NCI-H748 treated with DMSO at 0.1 percent for 48 hours (cell line): ENCODE data around the gene SEC24C.
"Not testable (repeated sequence)": the region's sequence is repeated elsewhere in the genome, so short reads cannot be mapped to it uniquely, and the experiment has no call there.

Source experiments
- DNase-seq: peaks from one replicate; lab custom pipeline; 2025; lab: John Stamatoyannopoulos, UW

Gene SEC24C

DNA sequence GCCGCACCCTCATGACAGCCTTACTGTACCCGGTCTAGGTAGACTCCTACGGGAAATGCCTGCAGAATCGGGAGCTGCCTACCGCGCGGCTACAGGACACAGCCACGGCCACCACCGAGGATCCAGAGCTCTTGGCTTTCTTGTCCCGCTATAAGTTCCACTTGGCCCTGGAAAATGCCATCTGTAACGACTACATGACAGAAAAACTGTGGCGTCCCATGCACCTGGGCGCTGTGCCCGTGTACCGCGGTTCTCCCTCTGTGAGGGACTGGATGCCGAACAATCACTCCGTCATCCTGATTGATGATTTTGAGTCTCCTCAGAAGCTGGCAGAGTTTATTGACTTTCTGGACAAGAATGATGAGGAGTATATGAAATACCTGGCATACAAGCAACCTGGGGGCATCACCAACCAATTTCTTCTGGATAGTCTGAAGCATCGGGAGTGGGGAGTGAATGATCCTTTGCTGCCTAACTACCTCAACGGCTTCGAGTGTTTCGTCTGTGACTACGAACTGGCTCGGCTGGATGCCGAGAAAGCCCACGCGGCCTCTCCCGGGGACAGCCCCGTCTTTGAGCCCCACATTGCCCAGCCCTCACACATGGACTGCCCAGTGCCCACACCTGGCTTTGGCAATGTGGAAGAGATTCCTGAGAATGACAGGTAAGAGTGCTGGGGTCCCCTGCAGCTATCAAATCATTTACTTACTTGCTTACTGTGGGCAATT lies 29.1 kb downstream of the SEC24C start:
- DNase-seq, result no peak

DNA sequence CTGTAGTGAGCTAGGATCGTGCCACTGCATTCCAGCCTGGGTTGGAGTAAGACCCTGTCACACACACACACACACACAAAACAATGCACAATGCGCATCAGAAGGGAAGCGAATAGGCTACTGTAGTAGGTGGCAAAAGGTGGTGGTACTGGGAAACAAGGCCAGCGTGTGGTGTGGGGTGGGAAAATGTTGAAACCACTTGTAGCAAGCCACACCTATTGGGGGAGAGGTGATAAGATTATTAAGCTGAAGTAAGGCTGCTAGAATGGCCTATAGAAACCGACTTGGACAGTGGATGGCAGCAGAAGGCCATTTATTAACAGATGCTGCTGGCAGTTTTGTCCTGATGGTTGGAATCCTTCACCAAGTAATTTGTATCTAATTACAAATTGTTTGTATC lies 30.5 kb downstream of the SEC24C start:
- DNase-seq, result no peak

DNA sequence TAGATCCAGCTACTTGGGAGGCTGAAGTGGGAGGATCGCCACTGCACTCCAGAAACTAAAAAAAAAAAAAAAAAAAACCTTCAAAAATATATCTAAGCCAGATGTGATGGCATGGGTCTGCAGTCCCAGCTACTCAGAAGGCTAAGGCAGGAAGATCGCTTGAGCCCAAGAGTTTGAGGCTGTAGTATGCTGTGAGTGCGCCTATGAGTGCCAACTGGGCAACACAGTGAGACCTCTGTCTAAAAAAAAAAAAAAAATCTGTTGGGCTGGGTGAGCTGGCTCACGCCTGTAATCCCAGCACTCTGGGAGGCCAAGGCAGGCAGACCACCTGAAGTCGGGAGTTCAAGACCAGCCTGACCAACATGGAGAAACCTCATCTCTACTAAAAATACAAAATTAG lies 34.8 kb downstream of the SEC24C start:
- DNase-seq, result no peak

DNA sequence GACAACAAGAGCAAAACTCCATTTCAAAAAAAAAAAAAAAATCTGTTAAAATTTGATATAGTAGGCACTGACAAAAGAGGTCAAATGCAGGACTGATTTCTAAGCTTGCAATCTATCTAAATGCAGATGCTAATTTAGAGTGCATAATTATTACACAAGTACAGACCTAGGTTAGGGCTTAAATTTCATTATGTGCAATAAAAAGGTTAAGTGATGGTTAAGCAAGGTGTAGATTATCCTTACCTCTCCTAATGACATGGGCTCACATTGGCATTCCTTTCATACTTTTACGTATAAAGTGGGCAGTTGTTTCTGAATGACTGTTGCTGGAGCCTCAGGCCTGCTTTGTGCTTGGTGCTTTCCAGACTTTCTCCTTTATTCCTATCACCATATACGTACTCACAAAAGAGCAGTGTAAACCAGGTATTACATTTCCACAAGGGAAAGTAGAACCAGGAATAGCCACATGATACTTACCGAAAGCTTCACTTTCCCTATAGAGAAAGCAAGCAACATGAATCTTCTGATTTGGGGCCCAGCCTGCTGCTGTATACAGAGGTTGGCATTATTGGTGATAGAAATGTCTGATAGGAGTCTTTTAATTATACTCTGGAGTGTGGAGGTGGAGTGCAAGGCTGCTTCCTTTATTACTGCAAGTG lies 35.5 kb downstream of the SEC24C start:
- DNase-seq, result no peak

DNA sequence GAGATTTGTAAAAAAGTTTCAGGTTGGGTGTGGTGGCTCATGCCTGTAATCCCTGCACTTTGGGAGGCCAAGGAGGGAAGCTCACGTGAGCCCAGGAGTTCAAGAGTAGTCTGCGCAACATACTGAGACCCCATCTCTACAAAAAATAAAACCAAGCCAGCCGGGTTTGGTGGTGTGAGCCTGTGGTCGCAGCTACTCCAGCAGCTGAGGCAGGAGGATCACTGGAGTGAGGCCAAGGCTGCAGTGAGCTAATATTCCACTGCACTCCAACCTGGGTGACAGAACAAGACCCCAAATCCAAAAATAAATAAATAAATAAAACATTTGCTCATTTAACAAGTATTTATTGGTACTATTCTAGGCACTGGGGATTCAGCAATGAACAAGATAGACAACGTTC lies 36.1 kb downstream of the SEC24C start:
- no peak for DNase-seq

DNA sequence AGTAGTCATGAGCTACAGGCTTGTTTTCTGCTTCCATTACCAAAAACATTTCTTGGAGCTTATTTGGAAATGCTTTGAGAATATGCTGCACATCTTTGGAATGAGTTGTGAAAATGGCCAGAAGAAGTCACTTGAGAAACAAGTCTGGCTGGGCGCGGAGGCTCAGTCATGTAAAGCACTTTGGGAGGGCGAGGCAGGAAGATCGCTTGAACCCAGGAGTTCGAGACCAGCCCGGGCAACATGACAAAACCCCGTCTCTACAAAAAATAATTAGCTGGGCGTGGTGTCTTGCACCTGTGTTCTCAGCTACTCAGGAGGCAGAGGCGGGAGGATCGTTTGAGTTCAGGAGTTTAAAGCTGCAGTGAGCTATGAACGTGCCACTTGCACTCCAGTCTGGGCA lies 36.8 kb downstream of the SEC24C start:
- DNase-seq, result no peak

DNA sequence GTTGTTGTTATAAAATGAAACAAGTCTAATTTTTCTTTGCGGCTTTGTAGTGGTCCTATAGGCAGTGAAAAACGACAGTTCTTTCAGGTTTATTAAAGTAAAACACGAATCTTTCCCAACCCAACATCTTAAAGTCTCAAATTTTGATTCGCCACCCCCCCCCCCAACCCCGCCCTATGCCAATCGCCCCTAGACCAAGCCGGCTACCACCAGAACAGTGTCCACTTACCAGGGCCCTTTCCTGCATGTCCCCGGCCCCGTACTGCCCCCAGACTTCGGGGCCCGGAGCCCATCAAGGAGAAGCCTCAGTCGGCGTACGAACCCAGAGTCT lies 37.3 kb downstream of the SEC24C start:
- no peak for DNase-seq

DNA sequence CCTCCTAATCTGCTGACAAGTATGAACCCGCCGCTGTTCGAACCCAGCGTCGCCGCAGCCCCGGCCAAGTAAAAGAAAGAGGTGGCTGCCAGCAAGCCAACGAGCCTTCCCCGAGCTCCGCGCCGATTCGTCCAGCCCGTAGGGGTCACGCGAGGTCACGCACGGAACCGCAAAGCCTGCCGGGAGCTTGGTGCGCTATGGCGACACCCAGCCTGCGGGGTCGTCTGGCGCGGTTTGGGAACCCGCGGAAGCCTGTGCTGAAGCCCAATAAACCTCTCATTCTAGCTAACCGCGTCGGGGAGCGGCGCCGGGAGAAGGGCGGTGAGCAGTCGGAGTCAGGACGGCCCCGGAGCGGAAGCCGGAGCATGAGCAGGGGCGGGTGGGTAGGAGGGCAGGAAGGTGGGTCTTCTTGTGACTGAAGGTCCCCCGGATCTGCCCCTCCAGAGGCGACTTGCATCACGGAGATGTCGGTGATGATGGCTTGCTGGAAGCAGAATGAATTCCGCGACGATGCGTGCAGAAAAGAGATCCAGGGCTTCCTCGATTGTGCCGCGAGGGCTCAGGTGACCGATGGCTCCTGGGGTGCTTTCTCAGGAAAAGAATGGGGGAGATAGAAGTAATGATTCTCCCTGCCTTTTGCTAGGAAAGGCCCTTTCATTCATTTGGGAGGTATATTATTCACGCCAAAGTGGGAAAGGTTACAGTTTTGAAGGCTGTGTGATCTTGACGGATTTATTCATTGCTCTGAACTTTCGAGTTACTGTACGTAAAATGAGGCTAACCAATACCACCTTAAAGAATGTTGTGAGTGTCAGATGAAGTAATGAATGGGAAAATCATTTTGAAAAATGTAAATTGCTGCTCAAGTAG lies 37.9 kb downstream of the SEC24C start, which contains the start of gene CHCHD1:
Gene CHCHD1, plus strand, starts transcription at position 170 of the 870 bp plus-strand sequence. Its CDS starts 28 bp downstream, at position 198.
- peak; percentile 23 for DNase-seq

DNA sequence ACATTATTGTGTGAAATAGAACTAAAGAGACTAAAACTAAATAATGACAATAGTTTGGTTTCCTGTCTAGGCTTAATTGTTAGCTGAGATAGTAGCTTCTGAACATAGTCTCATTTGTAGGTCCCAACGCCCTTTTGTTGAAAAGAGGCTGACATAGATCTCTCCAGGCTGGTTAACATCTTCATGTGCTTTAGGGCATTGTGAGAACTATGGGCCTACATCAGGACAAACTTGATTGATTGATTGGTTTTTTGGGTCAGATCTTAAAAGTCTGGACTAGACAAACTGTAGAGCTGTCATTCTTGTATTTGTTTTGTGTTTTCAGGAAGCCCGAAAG lies 38.5 kb downstream of the SEC24C start:
- no peak for DNase-seq

DNA sequence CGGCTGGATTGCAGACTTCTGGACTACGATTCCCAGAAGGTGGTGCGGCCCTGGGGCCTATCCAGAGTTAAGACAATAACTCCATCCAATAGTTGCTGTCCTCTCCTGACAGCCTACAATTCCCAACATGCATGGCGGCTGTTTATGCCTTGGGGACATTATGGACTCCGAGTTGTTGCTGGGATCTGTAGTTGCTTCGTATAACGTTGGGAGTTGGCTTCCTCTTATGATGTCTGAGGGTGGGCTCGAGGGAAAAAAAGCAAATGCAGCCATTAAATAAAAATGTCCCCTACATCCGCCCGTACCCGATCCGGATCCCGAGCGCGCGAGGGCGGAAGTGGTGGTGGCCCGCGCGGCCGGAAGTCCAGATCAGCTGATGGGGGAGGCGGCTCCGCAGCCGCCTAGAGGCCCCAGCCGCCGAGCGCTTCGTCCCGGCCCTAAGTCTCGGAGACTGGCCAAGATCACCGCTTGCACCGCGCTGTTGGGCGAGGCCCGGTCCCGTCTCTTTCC lies 41.1 kb downstream of the SEC24C start, which contains the start of gene ZSWIM8:
Gene ZSWIM8, plus strand, starts transcription at position 396 of the 510 bp plus-strand sequence. CDS start 273 bp downstream, outside the sequence.
- DNase-seq, result peak; percentile 64

DNA sequence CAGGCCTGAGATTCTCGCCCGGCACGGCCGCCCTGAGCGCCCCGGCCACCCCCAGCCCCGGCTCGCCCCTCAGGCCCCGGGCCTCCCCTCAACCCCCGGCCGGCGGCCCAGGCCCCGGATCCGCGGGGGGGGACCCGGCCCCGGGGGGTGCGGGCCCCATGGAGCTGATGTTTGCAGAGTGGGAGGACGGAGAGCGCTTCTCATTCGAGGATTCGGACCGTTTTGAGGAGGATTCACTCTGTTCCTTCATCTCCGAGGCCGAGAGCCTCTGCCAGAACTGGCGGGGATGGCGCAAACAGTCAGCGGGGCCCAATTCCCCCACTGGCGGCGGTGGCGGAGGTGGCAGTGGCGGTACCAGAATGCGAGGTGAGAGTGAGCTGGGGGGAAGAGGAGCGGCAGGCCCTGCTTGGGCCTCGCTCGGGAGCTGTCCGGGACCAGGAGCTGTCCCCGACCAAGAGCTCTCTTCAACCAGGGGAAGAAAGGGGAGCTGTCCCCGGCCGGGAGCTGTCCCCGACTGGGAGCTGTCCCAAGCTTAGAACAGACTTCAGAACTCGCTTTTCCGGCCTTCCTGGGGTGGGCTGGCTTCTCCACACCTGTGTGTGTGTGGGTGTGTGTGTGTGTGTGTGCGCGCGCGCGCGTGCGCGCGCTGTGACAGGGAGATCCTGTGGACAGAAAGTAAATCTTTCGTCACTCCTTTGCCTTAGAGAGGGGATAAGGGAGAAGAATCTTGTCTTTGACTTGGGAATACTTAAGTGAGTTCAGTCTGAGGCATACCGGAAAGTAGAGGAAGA lies 41.7 kb downstream of the SEC24C start:
- no peak for DNase-seq

DNA sequence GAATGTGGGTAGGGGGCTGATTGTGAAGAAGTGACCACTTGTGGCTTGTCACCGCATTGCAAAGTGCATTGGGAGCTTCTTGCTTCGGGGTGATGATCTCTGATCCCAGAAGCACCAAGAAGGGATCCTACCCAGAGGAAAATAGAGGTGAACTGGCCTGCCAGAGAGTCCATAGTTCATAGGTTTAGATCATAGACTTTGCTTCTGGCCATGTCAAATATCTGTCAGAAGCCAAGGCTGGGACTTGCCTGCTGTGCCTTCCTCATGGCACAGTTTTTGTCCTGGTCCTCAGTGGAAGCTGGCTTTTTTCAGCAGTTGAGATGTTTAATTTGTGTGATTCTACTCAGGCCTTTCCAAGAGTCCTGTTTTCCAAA lies 42.3 kb downstream of the SEC24C start:
- no peak for DNase-seq

DNA sequence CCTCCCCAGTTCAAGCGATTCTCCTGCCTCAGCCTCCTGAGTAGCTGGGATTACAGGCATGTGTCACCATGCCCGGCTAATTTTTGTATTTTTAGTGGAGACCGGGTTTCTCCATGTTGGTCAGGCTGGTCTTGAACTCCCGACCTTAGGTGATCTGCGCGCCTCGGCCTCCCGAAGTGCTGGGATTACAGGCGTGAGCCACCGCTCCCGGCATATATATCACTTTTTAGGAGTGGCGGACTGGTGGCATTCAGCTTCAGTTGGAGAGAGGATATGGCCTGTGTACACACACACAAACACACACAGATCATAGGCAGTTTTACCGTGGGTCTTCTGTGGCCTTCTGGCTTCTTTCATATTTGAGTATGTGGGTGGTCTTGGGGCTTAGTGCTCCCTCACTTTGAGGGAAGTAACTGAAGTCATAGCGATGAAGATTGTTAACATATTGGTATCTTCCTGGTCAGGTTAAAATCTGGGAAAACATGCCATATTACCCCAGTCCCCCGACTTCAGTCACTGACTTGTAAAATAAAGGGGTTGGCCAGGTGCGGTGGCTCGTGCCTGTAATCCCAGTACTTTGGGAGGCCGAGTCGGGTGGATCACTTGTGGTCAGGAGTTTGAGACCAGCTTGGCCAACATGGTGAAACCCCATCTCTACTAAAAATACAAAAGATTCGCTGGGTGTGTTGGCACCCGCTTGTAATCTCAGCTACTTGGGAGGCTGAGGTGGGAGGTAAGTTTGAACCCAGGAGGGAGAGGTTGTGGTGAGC lies 43.0 kb downstream of the SEC24C start:
- not testable (repeated sequence) for DNase-seq

DNA sequence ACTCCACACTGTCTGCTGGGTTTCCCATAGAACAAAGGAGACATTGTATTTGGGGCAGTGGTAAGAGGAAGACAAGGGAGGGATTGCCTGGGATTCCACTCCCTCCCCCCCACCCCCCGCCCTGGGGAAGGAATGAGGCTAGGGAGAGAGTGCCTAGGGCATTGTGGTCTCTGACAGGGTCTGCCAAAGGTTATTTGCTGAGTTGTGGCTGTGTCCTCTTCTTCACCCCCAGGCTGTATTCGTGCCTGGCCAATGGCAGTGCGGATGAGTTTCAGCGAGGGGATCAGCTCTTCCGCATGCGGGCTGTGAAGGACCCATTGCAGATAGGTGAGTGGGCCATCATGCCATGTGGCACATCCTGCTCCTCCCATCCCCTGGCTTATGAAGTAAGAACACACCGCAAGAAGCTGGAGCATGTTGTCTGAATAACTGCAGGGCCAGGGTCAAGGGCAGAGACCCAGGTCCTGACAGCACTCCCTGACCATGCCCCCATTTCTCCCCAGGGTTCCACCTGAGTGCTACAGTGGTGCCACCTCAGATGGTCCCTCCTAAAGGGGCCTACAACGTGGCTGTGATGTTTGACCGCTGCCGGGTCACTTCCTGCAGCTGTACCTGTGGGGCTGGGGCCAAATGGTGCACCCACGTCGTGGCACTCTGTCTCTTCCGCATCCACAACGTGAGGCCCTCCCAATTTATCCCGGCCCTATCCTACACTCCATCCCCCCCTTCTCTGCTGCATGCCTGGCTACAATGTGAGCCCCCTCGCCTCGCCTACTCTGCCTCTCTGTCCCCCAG lies 44.9 kb downstream of the SEC24C start:
- no peak for DNase-seq

DNA sequence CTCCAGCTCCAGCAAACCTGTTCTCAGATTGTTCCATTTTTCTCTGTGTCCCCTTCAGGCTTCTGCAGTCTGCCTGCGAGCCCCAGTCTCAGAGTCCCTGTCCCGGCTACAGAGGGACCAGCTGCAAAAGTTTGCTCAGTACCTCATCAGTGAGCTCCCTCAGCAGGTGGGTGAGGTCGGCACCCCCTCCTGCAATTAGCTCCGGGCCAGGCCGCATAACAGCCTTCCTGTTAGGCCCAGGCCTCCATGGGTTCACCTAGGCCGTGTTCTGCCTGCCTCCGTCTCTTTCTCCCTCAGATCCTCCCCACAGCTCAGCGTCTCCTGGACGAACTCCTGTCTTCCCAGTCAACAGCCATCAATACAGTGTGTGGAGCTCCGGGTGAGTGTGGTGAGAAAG lies 45.5 kb downstream of the SEC24C start:
- no peak for DNase-seq

DNA sequence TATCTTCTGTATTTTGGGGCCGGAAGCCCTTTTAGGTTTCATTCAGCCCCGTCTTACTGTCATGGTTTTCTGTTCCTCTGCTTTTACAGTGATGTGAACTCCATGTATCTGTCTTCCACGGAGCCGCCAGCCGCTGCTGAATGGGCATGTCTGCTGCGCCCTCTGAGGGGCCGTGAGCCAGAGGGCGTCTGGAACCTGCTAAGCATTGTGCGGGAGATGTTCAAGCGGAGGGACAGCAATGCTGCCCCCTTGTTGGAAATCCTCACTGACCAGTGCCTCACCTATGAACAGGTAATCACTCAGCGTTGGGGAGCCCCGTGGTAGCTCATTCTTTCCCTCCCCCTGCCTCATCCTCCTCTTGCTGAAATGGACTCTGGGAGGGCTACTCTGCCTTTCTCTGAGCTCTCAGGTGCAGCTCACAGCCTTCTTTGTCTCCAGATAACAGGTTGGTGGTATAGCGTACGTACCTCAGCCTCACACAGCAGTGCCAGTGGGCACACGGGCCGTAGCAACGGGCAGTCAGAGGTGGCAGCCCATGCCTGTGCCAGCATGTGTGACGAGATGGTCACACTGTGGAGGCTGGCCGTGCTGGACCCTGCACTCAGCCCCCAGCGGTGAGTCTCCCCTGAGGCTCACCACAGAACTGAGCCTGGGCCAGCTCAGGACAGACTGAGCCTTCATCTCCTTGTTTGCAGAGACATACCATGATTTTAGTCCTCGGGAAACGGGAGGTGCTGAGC lies 46.9 kb downstream of the SEC24C start:
- DNase-seq, result no peak

DNA sequence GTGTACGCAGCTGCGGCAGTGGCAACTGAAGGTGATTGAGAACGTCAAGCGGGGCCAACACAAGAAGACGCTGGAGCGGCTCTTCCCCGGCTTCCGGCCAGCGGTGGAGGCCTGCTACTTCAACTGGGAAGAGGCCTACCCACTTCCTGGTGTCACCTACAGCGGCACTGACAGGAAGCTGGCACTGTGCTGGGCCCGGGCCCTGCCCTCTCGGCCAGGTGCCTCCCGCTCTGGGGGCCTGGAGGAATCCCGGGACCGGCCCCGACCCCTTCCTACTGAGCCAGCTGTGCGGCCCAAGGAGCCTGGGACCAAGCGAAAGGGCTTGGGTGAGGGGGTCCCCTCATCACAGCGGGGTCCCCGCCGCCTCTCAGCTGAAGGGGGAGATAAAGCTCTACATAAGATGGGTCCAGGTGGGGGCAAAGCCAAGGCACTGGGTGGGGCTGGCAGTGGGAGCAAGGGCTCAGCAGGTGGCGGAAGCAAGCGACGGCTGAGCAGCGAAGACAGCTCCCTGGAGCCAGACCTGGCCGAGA lies 47.8 kb downstream of the SEC24C start:
- no peak for DNase-seq

DNA sequence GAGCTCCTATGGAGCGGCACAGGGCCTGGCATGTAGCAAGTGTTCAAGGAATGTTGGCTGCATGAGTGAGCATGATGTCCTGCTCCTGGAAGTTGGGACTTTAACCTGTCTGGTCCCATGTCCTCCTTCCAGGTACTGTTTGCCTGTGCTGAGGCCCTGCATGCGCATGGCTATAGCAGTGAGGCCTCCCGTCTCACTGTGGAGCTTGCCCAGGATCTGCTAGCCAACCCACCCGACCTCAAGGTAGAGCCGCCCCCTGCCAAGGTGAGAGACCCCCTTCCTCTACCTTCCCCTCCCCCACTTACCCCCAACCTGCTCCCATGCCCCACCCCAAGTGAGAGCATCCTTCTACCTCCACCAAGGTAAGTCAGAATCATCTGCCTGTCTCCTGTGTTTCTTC lies 49.3 kb downstream of the SEC24C start:
- DNase-seq, result no peak

DNA sequence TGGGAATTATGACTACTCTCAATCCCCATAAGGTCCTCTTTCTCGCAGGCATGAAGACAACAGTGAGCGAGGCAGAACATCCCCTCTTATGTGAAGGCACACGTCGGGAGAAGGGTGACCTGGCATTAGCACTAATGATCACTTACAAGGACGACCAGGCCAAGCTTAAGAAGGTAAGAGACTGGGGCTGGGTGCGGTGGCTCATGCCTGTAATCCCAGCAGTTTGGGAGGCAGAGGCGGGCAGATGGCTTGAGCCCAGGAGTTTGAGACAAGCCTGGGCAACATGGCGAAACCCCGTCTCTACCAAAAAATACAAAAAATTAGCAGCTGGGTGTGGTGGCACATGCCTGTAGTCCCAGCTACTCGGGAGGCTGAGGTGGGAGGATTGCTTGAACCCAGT lies 51.3 kb downstream of the SEC24C start:
- DNase-seq, result not testable (repeated sequence)
